Measurements from ENCODE around the gene BICD1. TPM values are rescaled to one million over a fixed set of nuclear protein-coding genes. Genes with fewer than 3 reads are reported as not detected.

Gene BICD1
- total RNA-seq, 1 experiment from 2014 or later, result 9.2 TPM

GRCh38 chr12:32196250-32197198, 89.9 kb downstream of the BICD1 start:
- intact Hi-C loops (cut with micrococcal nuclease), result no loop called here
- ChIA-PET CTCF (no interaction called here), POLR2A (ENCODE audit: unreplicated experiment) (no interaction called here)
- peaks cover 9% of the 10 kb centered on the region; the same call in 1 of the 2 replicates for H3K4me1 ChIP-seq (ENCODE audit: insufficient read depth, low read length)
- H3K4me3 ChIP-seq (ENCODE audit: low read length), result no peak overlapping the region
- 0 out of 2 replicates have a peak, but pooled peaks cover 3% of the 10 kb centered on the region for H3K9me3 ChIP-seq (ENCODE audit: low read length)
- no peak overlapping the region for H3K27ac ChIP-seq (ENCODE audit: low read length)
- H3K9me2 ChIP-seq (replicated peaks; ENCODE audit: low read length), result no peaks in the 10 kb centered on the region
- BruUV-seq (replicated peaks), result no TSS peak
- no peaks in the 10 kb centered on the region for H3F3A ChIP-seq (ENCODE audit: low read length, unreplicated experiment)
- no peaks in the 10 kb centered on the region for H3K27me3 ChIP-seq (ENCODE audit: low read length)
- no peak for ATAC-seq
- H4K20me1 ChIP-seq (ENCODE audit: low read length), result no peaks in the 10 kb centered on the region
- no peak overlapping the region for H3K4me2 ChIP-seq (ENCODE audit: low read length)
- DNase-seq, result no peak
- H3K9ac ChIP-seq (ENCODE audit: low read length), result no peak overlapping the region
- H3K79me2 ChIP-seq (ENCODE audit: low read length), result no peaks in the 10 kb centered on the region
- TF ChIP-seq EZH2 (IDR thresholded peaks at IDR 0.05; ENCODE audit: low read length, unreplicated experiment), result no peak
- no peak for TF ChIP-seq EZH2phosphoT487 (IDR thresholded peaks at IDR 0.05; ENCODE audit: borderline replicate concordance, low read length)
- no peak for TF ChIP-seq CTCF (conservative IDR thresholded peaks at IDR 0.05; ENCODE audit: low read depth, low read length)
- no peak overlapping the region for H2AFZ ChIP-seq (ENCODE audit: low read length)
- no peaks in the 10 kb centered on the region for H3K36me3 ChIP-seq (ENCODE audit: low read depth, low read length)

DNA sequence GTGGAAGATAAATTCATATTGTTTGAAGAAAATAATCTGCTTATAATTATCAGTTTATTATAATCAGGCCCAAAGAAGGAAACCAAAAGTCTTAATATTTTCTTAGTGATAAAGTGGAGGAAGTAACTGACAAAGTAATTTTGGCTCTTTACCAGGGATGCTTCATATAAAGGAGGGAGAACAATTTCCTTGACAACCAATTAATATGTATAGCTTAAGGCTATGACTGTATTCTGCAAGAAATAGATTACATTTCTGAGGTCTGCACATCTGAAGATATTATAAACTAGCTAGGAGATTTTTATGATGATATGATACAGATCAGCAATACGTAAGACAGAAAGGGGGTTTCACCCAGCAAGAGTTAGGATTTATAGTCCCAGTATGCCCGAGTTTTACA, 90.8 kb downstream of the BICD1 start:
- ChIA-PET POLR2A (ENCODE audit: unreplicated experiment) (interaction anchor here (0.5 kb wide), 1 partner anchor 38 kb away, joined by 3 read pairs; no protein-coding TSS in a partner anchor), CTCF (no interaction called here)
- no peaks in the 10 kb centered on the region for H3K9me2 ChIP-seq (replicated peaks; ENCODE audit: low read length)
- BruUV-seq (replicated peaks), result no TSS peak
- ATAC-seq, result no peak
- H3K36me3 ChIP-seq (ENCODE audit: low read depth, low read length), result no peaks in the 10 kb centered on the region
- no peaks in the 10 kb centered on the region for H3F3A ChIP-seq (ENCODE audit: low read length, unreplicated experiment)
- H4K20me1 ChIP-seq (ENCODE audit: low read length), result no peaks in the 10 kb centered on the region
- no peak overlapping the region for H3K4me2 ChIP-seq (ENCODE audit: low read length)
- peak overlapping the region; percentile 18; the same call in 1 of the 2 replicates for H3K27ac ChIP-seq (ENCODE audit: low read length)
- H3K27me3 ChIP-seq (ENCODE audit: low read length), result no peaks in the 10 kb centered on the region
- no peaks in the 10 kb centered on the region for H3K79me2 ChIP-seq (ENCODE audit: low read length)
- TF ChIP-seq EZH2phosphoT487 (IDR thresholded peaks at IDR 0.05; ENCODE audit: borderline replicate concordance, low read length) (no peak), CTCF (conservative IDR thresholded peaks at IDR 0.05; ENCODE audit: low read depth, low read length) (no peak), EZH2 (IDR thresholded peaks at IDR 0.05; ENCODE audit: low read length, unreplicated experiment) (no peak)
- H3K4me1 ChIP-seq (ENCODE audit: insufficient read depth, low read length), result peaks cover 9% of the 10 kb centered on the region; the same call in 1 of the 2 replicates
- intact Hi-C loops (cut with micrococcal nuclease), result no loop called here
- no peak for DNase-seq
- no peak overlapping the region for H3K4me3 ChIP-seq (ENCODE audit: low read length)
- 0 out of 2 replicates have a peak, but pooled peaks cover 3% of the 10 kb centered on the region for H3K9me3 ChIP-seq (ENCODE audit: low read length)
- no peak overlapping the region for H3K9ac ChIP-seq (ENCODE audit: low read length)
- H2AFZ ChIP-seq (ENCODE audit: low read length), result no peak overlapping the region
